NCI-H226 (cell line): Measurements from ENCODE around the gene CEP170.
"Not testable (repeated sequence)": the region's sequence is repeated elsewhere in the genome, so short reads cannot be mapped to it uniquely, and the experiment has no call there.

Experiments
- DNase-seq: peaks from one replicate; pipeline ENCODE4 v3.0.0-alpha.2; 2015

CEP170 gene

GRCh38 chr1:243150906-243151305 is 104.2 kb downstream of the CEP170 start:
- not testable (repeated sequence) for DNase-seq

GRCh38 chr1:243149120-243149519 is 106.0 kb downstream of the CEP170 start:
- not testable (repeated sequence) for DNase-seq

- not testable (repeated sequence) for DNase-seq
Measured at GRCh38 chr1:243147351-243147750, 107.7 kb downstream of the CEP170 start.

- not testable (repeated sequence) for DNase-seq
Measured at GRCh38 chr1:243140498-243140897, 114.6 kb downstream of the CEP170 start.

- not testable (repeated sequence) for DNase-seq
Measured at GRCh38 chr1:243122876-243123409, 132.1 kb downstream of the CEP170 start.

GRCh38 chr1:243121939-243122338 is 133.1 kb downstream of the CEP170 start:
- DNase-seq = not testable (repeated sequence)

GRCh38 chr1:243118601-243119322 is 136.3 kb downstream of the CEP170 start:
- DNase-seq = not testable (repeated sequence)

- DNase-seq = not testable (repeated sequence)
Measured at GRCh38 chr1:243116187-243116586, 138.9 kb downstream of the CEP170 start.

GRCh38 chr1:243114769-243115168 is 140.3 kb downstream of the CEP170 start:
- not testable (repeated sequence) for DNase-seq

- DNase-seq = not testable (repeated sequence)
Measured at GRCh38 chr1:243114059-243114713, 140.9 kb downstream of the CEP170 start.

GRCh38 chr1:243107171-243107570 is 147.9 kb downstream of the CEP170 start:
- DNase-seq = not testable (repeated sequence)

GRCh38 chr1:243105652-243106332 is 149.3 kb downstream of the CEP170 start:
- peak; percentile 45 for DNase-seq

- DNase-seq = peak; percentile 66
Measured at GRCh38 chr1:243105104-243105503, 150.0 kb downstream of the CEP170 start.

GRCh38 chr1:243104452-243104851 is 150.6 kb downstream of the CEP170 start:
- not testable (repeated sequence) for DNase-seq

- not testable (repeated sequence) for DNase-seq
Measured at GRCh38 chr1:243101551-243102050, 153.5 kb downstream of the CEP170 start.

GRCh38 chr1:243087368-243087767 is 167.7 kb downstream of the CEP170 start:
- not testable (repeated sequence) for DNase-seq
